Measurements from ENCODE around the gene SOX6.

The SOX6 gene

GRCh38 chr11:16098526-16099205, 257.7 kb downstream of the SOX6 start:
- TF ChIP-seq, protein P1, sequence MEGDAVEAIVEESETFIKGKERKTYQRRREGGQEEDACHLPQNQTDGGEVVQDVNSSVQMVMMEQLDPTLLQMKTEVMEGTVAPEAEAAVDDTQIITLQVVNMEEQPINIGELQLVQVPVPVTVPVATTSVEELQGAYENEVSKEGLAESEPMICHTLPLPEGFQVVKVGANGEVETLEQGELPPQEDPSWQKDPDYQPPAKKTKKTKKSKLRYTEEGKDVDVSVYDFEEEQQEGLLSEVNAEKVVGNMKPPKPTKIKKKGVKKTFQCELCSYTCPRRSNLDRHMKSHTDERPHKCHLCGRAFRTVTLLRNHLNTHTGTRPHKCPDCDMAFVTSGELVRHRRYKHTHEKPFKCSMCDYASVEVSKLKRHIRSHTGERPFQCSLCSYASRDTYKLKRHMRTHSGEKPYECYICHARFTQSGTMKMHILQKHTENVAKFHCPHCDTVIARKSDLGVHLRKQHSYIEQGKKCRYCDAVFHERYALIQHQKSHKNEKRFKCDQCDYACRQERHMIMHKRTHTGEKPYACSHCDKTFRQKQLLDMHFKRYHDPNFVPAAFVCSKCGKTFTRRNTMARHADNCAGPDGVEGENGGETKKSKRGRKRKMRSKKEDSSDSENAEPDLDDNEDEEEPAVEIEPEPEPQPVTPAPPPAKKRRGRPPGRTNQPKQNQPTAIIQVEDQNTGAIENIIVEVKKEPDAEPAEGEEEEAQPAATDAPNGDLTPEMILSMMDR (conservative IDR thresholded peaks at IDR 0.05), result no peak
- no peak overlapping the region for H3K27ac ChIP-seq

- H3K27ac ChIP-seq, result no peak overlapping the region
- TF ChIP-seq, protein P1 (conservative IDR thresholded peaks at IDR 0.05), result no peak
These were observed 258.8 kb downstream of the SOX6 start for GRCh38 chr11:16097543-16097942.

- TF ChIP-seq, protein P1 (conservative IDR thresholded peaks at IDR 0.05), result no peak
- no peak overlapping the region for H3K27ac ChIP-seq
These were observed 260.0 kb downstream of the SOX6 start for GRCh38 chr11:16096336-16096735.

DNA sequence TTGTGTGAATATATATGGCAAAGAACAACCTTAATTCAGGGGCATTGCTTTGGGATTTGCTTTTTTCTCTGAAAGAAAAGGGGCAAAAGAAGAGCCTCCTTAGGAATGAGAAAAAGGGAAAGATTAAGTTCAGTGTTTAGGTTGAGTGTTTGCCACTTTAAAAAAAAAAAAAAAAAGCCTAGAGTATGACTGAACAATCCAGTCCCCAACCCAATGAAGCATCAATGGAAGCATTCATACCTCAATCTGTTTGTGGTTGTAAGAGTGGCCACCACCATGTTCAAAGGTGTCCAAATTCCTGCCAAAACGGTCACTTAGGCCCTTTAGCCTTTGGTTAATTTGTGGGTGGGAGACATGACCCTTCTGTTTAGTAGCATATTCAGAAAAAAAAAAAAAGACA, 260.6 kb downstream of the SOX6 start:
- TF ChIP-seq, protein P1 (conservative IDR thresholded peaks at IDR 0.05), result no peak
- H3K27ac ChIP-seq, result no peak overlapping the region

- TF ChIP-seq, protein P1 (conservative IDR thresholded peaks at IDR 0.05), result no peak
- no peak overlapping the region for H3K27ac ChIP-seq
These were observed 262.3 kb downstream of the SOX6 start for GRCh38 chr11:16093889-16094653.

- no peak overlapping the region for H3K27ac ChIP-seq
- TF ChIP-seq, protein P1 (conservative IDR thresholded peaks at IDR 0.05), result no peak
These were observed 264.5 kb downstream of the SOX6 start for GRCh38 chr11:16091862-16092261.

GRCh38 chr11:16089481-16089880, 266.9 kb downstream of the SOX6 start:
- no peak overlapping the region for H3K27ac ChIP-seq
- TF ChIP-seq, protein P1 (conservative IDR thresholded peaks at IDR 0.05), result no peak
